IMR-90 (cell line): ENCODE results near the gene RLN3. TPM values are rescaled to one million over a fixed set of nuclear protein-coding genes. Genes with fewer than 3 reads are reported as not detected.

ENCODE experiments used
- ATAC-seq: fragments of 200-7000 bp; cut with Tn5 transposase; 2 replicates; pipeline ENCODE4 v1.9.1; 2020; ENCODE audit warnings: low read depth, mild to moderate bottlenecking, moderate library complexity
- BruUV-seq: library from RNA; stranded (reverse); fragments of 400-500 nt; replicated peaks from 2 replicates; lab custom pipeline; 2021; lab: Mats Ljungman, UMichigan
- CTCF ChIA-PET: fragments of 300-600 bp; formaldehyde crosslinking; extraction: SDS; loops from one replicate; lab custom pipeline; 2021; ENCODE audit warnings: antibody characterized with exemption; lab: Yijun Ruan, JAX
- POLR2A ChIA-PET: fragments of 300-600 bp; sonication (Branson Sonifier 250); formaldehyde crosslinking; loops from one replicate; lab custom pipeline; 2022; ENCODE audit warnings: antibody characterized with exemption; ENCODE audit not compliant: unreplicated experiment; lab: Charles Lee
- DNase-seq: peaks from one replicate; pipeline ENCODE4 v3.0.0; 2013
- H2AFZ ChIP-seq: replicated peaks from 2 replicates; pipeline ENCODE3; 2013; ENCODE audit warnings: low read length, mild to moderate bottlenecking; ENCODE audit not compliant: poor library complexity
- H2AK5ac ChIP-seq: 2 replicates; pipeline ENCODE4 v1.6.1; 2013; ENCODE audit warnings: low read depth, low read length, inconsistent platforms
- H2AK9ac ChIP-seq: replicated peaks from 2 replicates; pipeline ENCODE3; 2013; ENCODE audit warnings: mild to moderate bottlenecking, low read depth, low read length, moderate library complexity; ENCODE audit not compliant: poor library complexity
- H2BK120ac ChIP-seq: 2 replicates; pipeline ENCODE4 v1.6.1; 2013; ENCODE audit warnings: low read depth, low read length, inconsistent platforms
- H2BK15ac ChIP-seq: 3 replicates; pipeline ENCODE4 v1.6.1; 2013; ENCODE audit warnings: low read depth, low read length, inconsistent platforms
- H2BK20ac ChIP-seq: 2 replicates; pipeline ENCODE4 v1.6.1; 2013; ENCODE audit warnings: low read depth, mild to moderate bottlenecking, inconsistent platforms, low read length, moderate library complexity
- H2BK5ac ChIP-seq: 2 replicates; pipeline ENCODE4 v1.6.1; 2013; ENCODE audit warnings: mild to moderate bottlenecking, low read depth, low read length, inconsistent platforms; ENCODE audit not compliant: poor library complexity, severe bottlenecking
- H3K14ac ChIP-seq: replicated peaks from 2 replicates; pipeline ENCODE4 v1.6.1; 2013; ENCODE audit warnings: low read depth, low read length, inconsistent platforms
- H3K18ac ChIP-seq: 2 replicates; pipeline ENCODE4 v1.6.1; 2013; ENCODE audit warnings: low read depth, low read length, control low read depth
- H3K23ac ChIP-seq: 2 replicates; pipeline ENCODE4 v1.6.1; 2013; ENCODE audit warnings: low read depth, low read length, inconsistent platforms
- H3K27ac ChIP-seq: 2 replicates; pipeline ENCODE4 v1.5.1; 2013; ENCODE audit warnings: mild to moderate bottlenecking, control low read depth, low read length; ENCODE audit not compliant: insufficient read depth
- H3K27me3 ChIP-seq: 2 replicates; pipeline ENCODE4 v1.6.1; 2013; ENCODE audit warnings: low read length; ENCODE audit not compliant: control insufficient read depth, insufficient read depth
- H3K36me3 ChIP-seq: 2 replicates; pipeline ENCODE4 v1.6.1; 2013; ENCODE audit warnings: low read length, mixed read lengths; ENCODE audit not compliant: control insufficient read depth, insufficient read depth
- H3K4ac ChIP-seq: 2 replicates; pipeline ENCODE4 v1.6.1; 2013; ENCODE audit warnings: low read depth, low read length, inconsistent platforms
- H3K4me1 ChIP-seq: 2 replicates; pipeline ENCODE4 v1.6.1; 2013; ENCODE audit warnings: low read length, mixed read lengths; ENCODE audit not compliant: control insufficient read depth, insufficient read depth
- H3K4me2 ChIP-seq: 2 replicates; pipeline ENCODE4 v1.6.1; 2013; ENCODE audit warnings: low read depth, mild to moderate bottlenecking, control low read depth, low read length, moderate library complexity
- H3K4me3 ChIP-seq: 2 replicates; pipeline ENCODE4 v1.5.1; 2013; ENCODE audit warnings: low read depth, mild to moderate bottlenecking, control low read depth, low read length, moderate library complexity; ENCODE audit not compliant: insufficient read depth
- H3K56ac ChIP-seq: 2 replicates; pipeline ENCODE4 v1.6.1; 2013; ENCODE audit warnings: low read length, inconsistent platforms; ENCODE audit not compliant: insufficient read depth; ENCODE audit errors: extremely low read depth
- H3K79me1 ChIP-seq, 2 experiments: 2 replicates each; pipeline ENCODE4 v1.6.1; 2013; ENCODE audit warnings: low read length in 2 of 2, inconsistent platforms in 1 of 2, low read depth in 1 of 2
- H3K9ac ChIP-seq: 2 replicates; pipeline ENCODE4 v1.6.1; 2013; ENCODE audit warnings: low read depth, low read length, control low read depth
- H3K9me1 ChIP-seq: 2 replicates; pipeline ENCODE4 v1.6.1; 2013; ENCODE audit warnings: low read length, inconsistent platforms; ENCODE audit not compliant: insufficient read depth
- H3K9me3 ChIP-seq: 2 replicates; pipeline ENCODE4 v1.6.1; 2013; ENCODE audit warnings: low read length; ENCODE audit not compliant: control insufficient read depth, insufficient read depth
- H4K20me1 ChIP-seq: 2 replicates; pipeline ENCODE4 v1.6.1; 2013; ENCODE audit warnings: low read length, inconsistent platforms; ENCODE audit not compliant: insufficient read depth
- H4K5ac ChIP-seq: 2 replicates; pipeline ENCODE4 v1.6.1; 2013; ENCODE audit warnings: mild to moderate bottlenecking, low read depth, low read length, control low read depth
- H4K8ac ChIP-seq, 2 experiments: 2 replicates each; pipeline ENCODE4 v1.6.1; 2013; ENCODE audit warnings: low read depth in 2 of 2, low read length in 2 of 2, control low read depth in 1 of 2, inconsistent platforms in 1 of 2
- H4K91ac ChIP-seq: 2 replicates; pipeline ENCODE4 v1.6.1; 2013; ENCODE audit warnings: low read depth, low read length, inconsistent platforms; ENCODE audit not compliant: insufficient read depth
- BHLHE40 ChIP-seq: fragments of 150-350 bp; IDR thresholded peaks from 2 replicates; pipeline ENCODE4 v1.6.1; 2016; ENCODE audit warnings: mild to moderate bottlenecking, low read depth, low read length
- CEBPB ChIP-seq: IDR thresholded peaks from 2 replicates; pipeline ENCODE4 v1.6.1; 2012; ENCODE audit warnings: low read depth, low read length, improper control_type of control experiment
- CHD1 ChIP-seq: IDR thresholded peaks from 2 replicates; pipeline ENCODE4 v1.6.1; 2012; ENCODE audit warnings: low read depth, low read length, improper control_type of control experiment
- FOS ChIP-seq: fragments of 150-350 bp; IDR thresholded peaks from 2 replicates; pipeline ENCODE4 v1.6.1; 2016; ENCODE audit warnings: low read depth, low read length
- MAFK ChIP-seq: IDR thresholded peaks from 2 replicates; pipeline ENCODE4 v1.6.1; 2012; ENCODE audit warnings: low read depth, low read length, improper control_type of control experiment
- MAZ ChIP-seq: IDR thresholded peaks from 2 replicates; pipeline ENCODE4 v1.6.1; 2012; ENCODE audit warnings: low read depth, mild to moderate bottlenecking, low read length, improper control_type of control experiment, moderate library complexity, borderline replicate concordance
- MXI1 ChIP-seq: IDR thresholded peaks from 2 replicates; pipeline ENCODE4 v1.6.1; 2012; ENCODE audit warnings: low read depth, mild to moderate bottlenecking, low read length, moderate library complexity, borderline replicate concordance
- NFE2L2 ChIP-seq: fragments of 150-350 bp; IDR thresholded peaks from 2 replicates; pipeline ENCODE4 v1.6.1; 2016; ENCODE audit warnings: low read depth, mild to moderate bottlenecking, low read length
- POLR2A ChIP-seq: IDR thresholded peaks from 2 replicates; pipeline ENCODE4 v1.6.1; 2012; ENCODE audit warnings: mild to moderate bottlenecking, low read depth, low read length
- RAD21 ChIP-seq: IDR thresholded peaks from 2 replicates; pipeline ENCODE4 v1.6.1; 2012; ENCODE audit warnings: low read length, improper control_type of control experiment
- RCOR1 ChIP-seq: IDR thresholded peaks from 2 replicates; pipeline ENCODE4 v1.6.1; 2012; ENCODE audit warnings: mild to moderate bottlenecking, low read length, improper control_type of control experiment; ENCODE audit not compliant: insufficient replicate concordance
- RFX5 ChIP-seq: IDR thresholded peaks from 2 replicates; pipeline ENCODE4 v1.8.0; 2012; ENCODE audit warnings: low read depth, mild to moderate bottlenecking, low read length, moderate library complexity
- SMC3 ChIP-seq: fragments of 150-350 bp; IDR thresholded peaks from 2 replicates; pipeline ENCODE4 v1.6.1; 2016; ENCODE audit warnings: low read depth, mild to moderate bottlenecking, antibody characterized with exemption, low read length, moderate library complexity
- WGBS, 2 experiments: methylation state at CpG; one replicate each; pipeline versions ENCODE4 v1.1.5 to v1.1.7; 2013; ENCODE audit warnings: missing lambda C conversion rate in 2 of 2; ENCODE audit not compliant: insufficient read length in 1 of 2; ENCODE audit errors: extremely low coverage in 2 of 2; 5-methylcytosine and 5-hydroxymethylcytosine counted together
- dilution Hi-C: fragments of 300-500 bp; cut with HindIII; formaldehyde crosslinking; loops from one replicate; pipeline ENCODE4 v1.14.3; 2018; ENCODE audit warnings: low sequenced_read_pairs; ENCODE audit not compliant: unreplicated experiment
- in situ Hi-C: fragments of 300-500 bp; cut with MboI; formaldehyde crosslinking; loops from 3 replicates; pipeline ENCODE4 v1.14.3; 2019; ENCODE audit warnings: low sequenced_read_pairs, inconsistent platforms, mixed read lengths
- intact Hi-C: fragments of 100-400 bp; cut with micrococcal nuclease; formaldehyde crosslinking; loops from 2 replicates; pipeline ENCODE4 v1.10.0; 2022
- polyA plus RNA-seq, 3 experiments: library from polyadenylated mRNA; depleted of rRNA; stranded (reverse); fragments of >200 nt; gene quantifications; 2 replicates each; pipeline ENCODE4 v1.2.3, GENCODE V29; 2012; ENCODE audit warnings: low replicate concordance in 1 of 3
- total RNA-seq: library from RNA; depleted of rRNA; stranded (reverse); fragments of >200 nt; gene quantifications from 2 replicates; pipeline ENCODE4 v1.2.3, GENCODE V29; 2012
- TF ChIP-seq, protein P1 (sequence below): conservative IDR thresholded peaks from 2 replicates; pipeline ENCODE4 v1.5.1; 2012; ENCODE audit warnings: mild to moderate bottlenecking, low read depth, low read length, improper control_type of control experiment
- TF ChIP-seq, protein P2 (sequence below): fragments of 150-350 bp; IDR thresholded peaks from 2 replicates; pipeline ENCODE4 v1.6.1; 2017; ENCODE audit warnings: mild to moderate bottlenecking, antibody characterized with exemption, low read length, low read depth
- TF ChIP-seq, protein P3 (sequence below): fragments of 150-350 bp; IDR thresholded peaks from 2 replicates; pipeline ENCODE4 v1.6.1; 2016; ENCODE audit warnings: low read depth, mild to moderate bottlenecking, low read length, moderate library complexity, borderline replicate concordance

Gene RLN3
- total and polyA plus RNA-seq, 2 of the 4 experiments (the other 2 are of a cell fraction) = not detected

DNA sequence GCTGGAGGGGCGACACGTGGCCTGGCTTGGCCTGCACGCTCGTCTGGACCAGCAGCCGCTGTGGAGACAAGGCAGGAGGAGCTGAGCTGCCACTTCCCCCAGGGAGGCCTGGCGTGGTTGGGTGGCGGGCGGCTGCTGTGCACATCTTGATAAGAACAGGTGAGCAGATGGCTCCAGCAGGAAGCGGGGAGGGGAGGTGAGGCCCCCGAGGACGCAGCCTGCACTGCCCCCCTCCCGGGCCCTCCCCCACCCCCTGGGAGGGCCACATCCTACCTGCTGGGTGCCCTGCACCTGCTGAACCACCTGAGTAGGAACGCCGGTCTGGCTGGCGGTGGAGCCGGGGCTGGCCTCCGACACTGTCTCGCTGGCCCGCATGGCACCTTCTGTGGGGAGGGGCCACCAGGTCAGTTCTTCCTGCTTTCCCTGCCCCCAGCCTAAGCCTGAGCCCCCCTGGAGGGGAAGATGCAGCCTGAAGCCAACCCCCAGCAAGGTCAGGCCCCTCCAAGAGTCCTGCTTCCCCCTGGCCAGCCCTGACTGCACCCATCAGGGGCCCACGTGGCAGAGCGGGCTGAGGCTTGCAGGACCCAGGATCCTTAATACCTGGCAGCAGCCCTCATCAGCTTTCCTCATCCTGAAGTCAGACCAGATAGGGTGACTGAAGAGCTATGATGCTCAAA lies 44.6 kb upstream of the RLN3 start:
- TF ChIP-seq CHD1 = no peak
- TF ChIP-seq MAFK = no peak
- TF ChIP-seq, protein P1, sequence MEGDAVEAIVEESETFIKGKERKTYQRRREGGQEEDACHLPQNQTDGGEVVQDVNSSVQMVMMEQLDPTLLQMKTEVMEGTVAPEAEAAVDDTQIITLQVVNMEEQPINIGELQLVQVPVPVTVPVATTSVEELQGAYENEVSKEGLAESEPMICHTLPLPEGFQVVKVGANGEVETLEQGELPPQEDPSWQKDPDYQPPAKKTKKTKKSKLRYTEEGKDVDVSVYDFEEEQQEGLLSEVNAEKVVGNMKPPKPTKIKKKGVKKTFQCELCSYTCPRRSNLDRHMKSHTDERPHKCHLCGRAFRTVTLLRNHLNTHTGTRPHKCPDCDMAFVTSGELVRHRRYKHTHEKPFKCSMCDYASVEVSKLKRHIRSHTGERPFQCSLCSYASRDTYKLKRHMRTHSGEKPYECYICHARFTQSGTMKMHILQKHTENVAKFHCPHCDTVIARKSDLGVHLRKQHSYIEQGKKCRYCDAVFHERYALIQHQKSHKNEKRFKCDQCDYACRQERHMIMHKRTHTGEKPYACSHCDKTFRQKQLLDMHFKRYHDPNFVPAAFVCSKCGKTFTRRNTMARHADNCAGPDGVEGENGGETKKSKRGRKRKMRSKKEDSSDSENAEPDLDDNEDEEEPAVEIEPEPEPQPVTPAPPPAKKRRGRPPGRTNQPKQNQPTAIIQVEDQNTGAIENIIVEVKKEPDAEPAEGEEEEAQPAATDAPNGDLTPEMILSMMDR = no peak
- TF ChIP-seq NFE2L2 = no peak
- TF ChIP-seq CEBPB = no peak
- TF ChIP-seq, protein P2, sequence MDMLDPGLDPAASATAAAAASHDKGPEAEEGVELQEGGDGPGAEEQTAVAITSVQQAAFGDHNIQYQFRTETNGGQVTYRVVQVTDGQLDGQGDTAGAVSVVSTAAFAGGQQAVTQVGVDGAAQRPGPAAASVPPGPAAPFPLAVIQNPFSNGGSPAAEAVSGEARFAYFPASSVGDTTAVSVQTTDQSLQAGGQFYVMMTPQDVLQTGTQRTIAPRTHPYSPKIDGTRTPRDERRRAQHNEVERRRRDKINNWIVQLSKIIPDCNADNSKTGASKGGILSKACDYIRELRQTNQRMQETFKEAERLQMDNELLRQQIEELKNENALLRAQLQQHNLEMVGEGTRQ = no peak
- no peak for TF ChIP-seq RFX5
- TF ChIP-seq RAD21 = no peak
- TF ChIP-seq SMC3 = no peak
- TF ChIP-seq RCOR1 = no peak
- TF ChIP-seq POLR2A = no peak
- TF ChIP-seq, protein P3, sequence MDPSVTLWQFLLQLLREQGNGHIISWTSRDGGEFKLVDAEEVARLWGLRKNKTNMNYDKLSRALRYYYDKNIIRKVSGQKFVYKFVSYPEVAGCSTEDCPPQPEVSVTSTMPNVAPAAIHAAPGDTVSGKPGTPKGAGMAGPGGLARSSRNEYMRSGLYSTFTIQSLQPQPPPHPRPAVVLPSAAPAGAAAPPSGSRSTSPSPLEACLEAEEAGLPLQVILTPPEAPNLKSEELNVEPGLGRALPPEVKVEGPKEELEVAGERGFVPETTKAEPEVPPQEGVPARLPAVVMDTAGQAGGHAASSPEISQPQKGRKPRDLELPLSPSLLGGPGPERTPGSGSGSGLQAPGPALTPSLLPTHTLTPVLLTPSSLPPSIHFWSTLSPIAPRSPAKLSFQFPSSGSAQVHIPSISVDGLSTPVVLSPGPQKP = no peak
- no peak for TF ChIP-seq BHLHE40
- no peak for TF ChIP-seq FOS
- no peak for TF ChIP-seq MAZ
- no peak for TF ChIP-seq MXI1
- H3K4me3 ChIP-seq = no peak overlapping the region
- H3K9me3 ChIP-seq = no peaks in the 10 kb centered on the region
- ChIA-PET POLR2A (interaction anchor here (0.6 kb wide), 1 partner anchor 347 kb away, joined by 3 read pairs; no protein-coding TSS in a partner anchor), CTCF (no interaction called here)
- dilution Hi-C loops = no loop called here
- H3K36me3 ChIP-seq = peaks cover 9% of the 10 kb centered on the region; the same call in 1 of the 2 replicates
- 89% methylated on average over 8 of the region's 21 CpGs; no CpG with 5 or more reads in 1 of the 2 experiments for WGBS, 2 experiments
- no peaks in the 10 kb centered on the region for H4K20me1 ChIP-seq
- DNase-seq = no peak
- no peak overlapping the region for H3K9ac ChIP-seq
- H3K4me2 ChIP-seq = no peak overlapping the region
- H2BK15ac ChIP-seq = no peak overlapping the region
- in situ Hi-C loops = no loop called here
- no peak overlapping the region for H2AK9ac ChIP-seq
- H4K8ac ChIP-seq = no peak overlapping the region
- no peak overlapping the region for H2AFZ ChIP-seq
- no peak overlapping the region for H3K56ac ChIP-seq
- no peak overlapping the region for H2BK5ac ChIP-seq
- no peak overlapping the region for H3K4ac ChIP-seq
- H2BK20ac ChIP-seq = no peak overlapping the region
- H3K27ac ChIP-seq = no peak overlapping the region
- H3K27me3 ChIP-seq = no peaks in the 10 kb centered on the region
- no peak overlapping the region for H2BK120ac ChIP-seq
- peaks cover 10% of the 10 kb centered on the region; the same call in 1 of the 2 replicates for H3K9me1 ChIP-seq
- no peak overlapping the region for H3K18ac ChIP-seq
- H3K4me1 ChIP-seq = peaks cover 10% of the 10 kb centered on the region
- no TSS peak for BruUV-seq
- peaks cover 0 to 19% of the 10 kb centered on the region in 2 experiments; a peak in 1 of 4 replicates for H3K79me1 ChIP-seq
- no peak overlapping the region for H4K5ac ChIP-seq
- no peak overlapping the region for H2AK5ac ChIP-seq
- no peak overlapping the region for H3K23ac ChIP-seq
- H3K14ac ChIP-seq = no peak overlapping the region
- intact Hi-C loops = no loop called here
- no peak overlapping the region for H4K91ac ChIP-seq
- ATAC-seq = no peak
